Fibroblast of the aortic adventitia (primary cell): Measurements from ENCODE around the gene MICAL3. TPM values are rescaled to one million over a fixed set of nuclear protein-coding genes. Genes with fewer than 3 reads are reported as not detected.

Experiments
- DNase-seq: peaks from one replicate; pipeline ENCODE4 v3.0.0-alpha.2; 2010; ENCODE audit warnings: low read depth
- H3K4me3 ChIP-seq: 2 replicates; pipeline ENCODE4 v1.5.1; 2011; ENCODE audit warnings: low read depth, mild to moderate bottlenecking, control low read depth, low read length, moderate library complexity
- CTCF ChIP-seq: IDR thresholded peaks from 2 replicates; pipeline ENCODE4 v1.5.1; 2011; ENCODE audit warnings: mild to moderate bottlenecking, low read length, control low read depth, inconsistent platforms; ENCODE audit not compliant: insufficient read depth
- total RNA-seq: library from RNA; depleted of rRNA; stranded (reverse); fragments of >200 nt; gene quantifications from 2 replicates; pipeline ENCODE4 v1.2.3, GENCODE V29; 2012; ENCODE audit warnings: low replicate concordance

MICAL3 gene
- total RNA-seq, 1 donor: 18.8 TPM

GRCh38 chr22:17822087-17822486 is 202.3 kb downstream of the MICAL3 start:
- no peak for DNase-seq

GRCh38 chr22:17820879-17821439 is 203.4 kb downstream of the MICAL3 start:
- no peak for DNase-seq
- no peak for TF ChIP-seq CTCF

More at GRCh38 chr22:17822087-17822486, 202.3 kb downstream of the MICAL3 start:
- H3K4me3 ChIP-seq: no peak overlapping the region
- no peak for TF ChIP-seq CTCF

GRCh38 chr22:17818649-17819048 is 205.7 kb downstream of the MICAL3 start:
- no peak overlapping the region for H3K4me3 ChIP-seq
- no peak for TF ChIP-seq CTCF
- no peak for DNase-seq

More at GRCh38 chr22:17820879-17821439, 203.4 kb downstream of the MICAL3 start:
- no peak overlapping the region for H3K4me3 ChIP-seq

- no peak overlapping the region for H3K4me3 ChIP-seq
- no peak for DNase-seq
- no peak for TF ChIP-seq CTCF
Observed at GRCh38 chr22:17818180-17818579, 206.2 kb downstream of the MICAL3 start.

GRCh38 chr22:17817511-17818065 is 206.8 kb downstream of the MICAL3 start:
- no peak for DNase-seq
- H3K4me3 ChIP-seq: no peak overlapping the region
- TF ChIP-seq CTCF: no peak

- no peak overlapping the region for H3K4me3 ChIP-seq
- no peak for DNase-seq
- no peak for TF ChIP-seq CTCF
Observed at GRCh38 chr22:17817079-17817478, 207.3 kb downstream of the MICAL3 start.

- no peak overlapping the region for H3K4me3 ChIP-seq
- no peak for DNase-seq
- TF ChIP-seq CTCF: no peak
Observed at GRCh38 chr22:17816649-17817048, 207.7 kb downstream of the MICAL3 start.
